IMR-90 (cell line): ENCODE results near the gene SSBP3. TPM values are rescaled to one million over a fixed set of nuclear protein-coding genes. Genes with fewer than 3 reads are reported as not detected.

Experiments
- ATAC-seq: fragments of 200-7000 bp; cut with Tn5 transposase; 2 replicates; pipeline ENCODE4 v1.9.1; 2020; ENCODE audit warnings: low read depth, mild to moderate bottlenecking, moderate library complexity
- BruUV-seq: library from RNA; stranded (reverse); fragments of 400-500 nt; replicated peaks from 2 replicates; lab custom pipeline; 2021; lab: Mats Ljungman, UMichigan
- CTCF ChIA-PET: fragments of 300-600 bp; formaldehyde crosslinking; extraction: SDS; loops from one replicate; lab custom pipeline; 2021; ENCODE audit warnings: antibody characterized with exemption; lab: Yijun Ruan, JAX
- POLR2A ChIA-PET: fragments of 300-600 bp; sonication (Branson Sonifier 250); formaldehyde crosslinking; loops from one replicate; lab custom pipeline; 2022; ENCODE audit warnings: antibody characterized with exemption; ENCODE audit not compliant: unreplicated experiment; lab: Charles Lee
- DNase-seq: peaks from one replicate; pipeline ENCODE4 v3.0.0; 2013
- H2AFZ ChIP-seq: replicated peaks from 2 replicates; pipeline ENCODE3; 2013; ENCODE audit warnings: low read length, mild to moderate bottlenecking; ENCODE audit not compliant: poor library complexity
- H2AK5ac ChIP-seq: 2 replicates; pipeline ENCODE4 v1.6.1; 2013; ENCODE audit warnings: low read depth, low read length, inconsistent platforms
- H2AK9ac ChIP-seq: replicated peaks from 2 replicates; pipeline ENCODE3; 2013; ENCODE audit warnings: mild to moderate bottlenecking, low read depth, low read length, moderate library complexity; ENCODE audit not compliant: poor library complexity
- H2BK120ac ChIP-seq: 2 replicates; pipeline ENCODE4 v1.6.1; 2013; ENCODE audit warnings: low read depth, low read length, inconsistent platforms
- H2BK15ac ChIP-seq: 3 replicates; pipeline ENCODE4 v1.6.1; 2013; ENCODE audit warnings: low read depth, low read length, inconsistent platforms
- H2BK20ac ChIP-seq: 2 replicates; pipeline ENCODE4 v1.6.1; 2013; ENCODE audit warnings: low read depth, mild to moderate bottlenecking, inconsistent platforms, low read length, moderate library complexity
- H2BK5ac ChIP-seq: 2 replicates; pipeline ENCODE4 v1.6.1; 2013; ENCODE audit warnings: mild to moderate bottlenecking, low read depth, low read length, inconsistent platforms; ENCODE audit not compliant: poor library complexity, severe bottlenecking
- H3K14ac ChIP-seq: replicated peaks from 2 replicates; pipeline ENCODE4 v1.6.1; 2013; ENCODE audit warnings: low read depth, low read length, inconsistent platforms
- H3K18ac ChIP-seq: 2 replicates; pipeline ENCODE4 v1.6.1; 2013; ENCODE audit warnings: low read depth, low read length, control low read depth
- H3K23ac ChIP-seq: 2 replicates; pipeline ENCODE4 v1.6.1; 2013; ENCODE audit warnings: low read depth, low read length, inconsistent platforms
- H3K27ac ChIP-seq: 2 replicates; pipeline ENCODE4 v1.5.1; 2013; ENCODE audit warnings: mild to moderate bottlenecking, control low read depth, low read length; ENCODE audit not compliant: insufficient read depth
- H3K27me3 ChIP-seq: 2 replicates; pipeline ENCODE4 v1.6.1; 2013; ENCODE audit warnings: low read length; ENCODE audit not compliant: control insufficient read depth, insufficient read depth
- H3K36me3 ChIP-seq: 2 replicates; pipeline ENCODE4 v1.6.1; 2013; ENCODE audit warnings: low read length, mixed read lengths; ENCODE audit not compliant: control insufficient read depth, insufficient read depth
- H3K4ac ChIP-seq: 2 replicates; pipeline ENCODE4 v1.6.1; 2013; ENCODE audit warnings: low read depth, low read length, inconsistent platforms
- H3K4me1 ChIP-seq: 2 replicates; pipeline ENCODE4 v1.6.1; 2013; ENCODE audit warnings: low read length, mixed read lengths; ENCODE audit not compliant: control insufficient read depth, insufficient read depth
- H3K4me2 ChIP-seq: 2 replicates; pipeline ENCODE4 v1.6.1; 2013; ENCODE audit warnings: low read depth, mild to moderate bottlenecking, control low read depth, low read length, moderate library complexity
- H3K4me3 ChIP-seq: 2 replicates; pipeline ENCODE4 v1.5.1; 2013; ENCODE audit warnings: low read depth, mild to moderate bottlenecking, control low read depth, low read length, moderate library complexity; ENCODE audit not compliant: insufficient read depth
- H3K56ac ChIP-seq: 2 replicates; pipeline ENCODE4 v1.6.1; 2013; ENCODE audit warnings: low read length, inconsistent platforms; ENCODE audit not compliant: insufficient read depth; ENCODE audit errors: extremely low read depth
- H3K79me1 ChIP-seq, 2 experiments: 2 replicates each; pipeline ENCODE4 v1.6.1; 2013; ENCODE audit warnings: low read length in 2 of 2, inconsistent platforms in 1 of 2, low read depth in 1 of 2
- H3K9ac ChIP-seq: 2 replicates; pipeline ENCODE4 v1.6.1; 2013; ENCODE audit warnings: low read depth, low read length, control low read depth
- H3K9me1 ChIP-seq: 2 replicates; pipeline ENCODE4 v1.6.1; 2013; ENCODE audit warnings: low read length, inconsistent platforms; ENCODE audit not compliant: insufficient read depth
- H3K9me3 ChIP-seq: 2 replicates; pipeline ENCODE4 v1.6.1; 2013; ENCODE audit warnings: low read length; ENCODE audit not compliant: control insufficient read depth, insufficient read depth
- H4K20me1 ChIP-seq: 2 replicates; pipeline ENCODE4 v1.6.1; 2013; ENCODE audit warnings: low read length, inconsistent platforms; ENCODE audit not compliant: insufficient read depth
- H4K5ac ChIP-seq: 2 replicates; pipeline ENCODE4 v1.6.1; 2013; ENCODE audit warnings: mild to moderate bottlenecking, low read depth, low read length, control low read depth
- H4K8ac ChIP-seq, 2 experiments: 2 replicates each; pipeline ENCODE4 v1.6.1; 2013; ENCODE audit warnings: low read depth in 2 of 2, low read length in 2 of 2, control low read depth in 1 of 2, inconsistent platforms in 1 of 2
- H4K91ac ChIP-seq: 2 replicates; pipeline ENCODE4 v1.6.1; 2013; ENCODE audit warnings: low read depth, low read length, inconsistent platforms; ENCODE audit not compliant: insufficient read depth
- CEBPB ChIP-seq: IDR thresholded peaks from 2 replicates; pipeline ENCODE4 v1.6.1; 2012; ENCODE audit warnings: low read depth, low read length, improper control_type of control experiment
- MXI1 ChIP-seq: IDR thresholded peaks from 2 replicates; pipeline ENCODE4 v1.6.1; 2012; ENCODE audit warnings: low read depth, mild to moderate bottlenecking, low read length, moderate library complexity, borderline replicate concordance
- NFE2L2 ChIP-seq: fragments of 150-350 bp; IDR thresholded peaks from 2 replicates; pipeline ENCODE4 v1.6.1; 2016; ENCODE audit warnings: low read depth, mild to moderate bottlenecking, low read length
- SMC3 ChIP-seq: fragments of 150-350 bp; IDR thresholded peaks from 2 replicates; pipeline ENCODE4 v1.6.1; 2016; ENCODE audit warnings: low read depth, mild to moderate bottlenecking, antibody characterized with exemption, low read length, moderate library complexity
- WGBS, 2 experiments: methylation state at CpG; one replicate each; pipeline versions ENCODE4 v1.1.5 to v1.1.7; 2013; ENCODE audit warnings: missing lambda C conversion rate in 2 of 2; ENCODE audit not compliant: insufficient read length in 1 of 2; ENCODE audit errors: extremely low coverage in 2 of 2; 5-methylcytosine and 5-hydroxymethylcytosine counted together
- dilution Hi-C: fragments of 300-500 bp; cut with HindIII; formaldehyde crosslinking; loops from one replicate; pipeline ENCODE4 v1.14.3; 2018; ENCODE audit warnings: low sequenced_read_pairs; ENCODE audit not compliant: unreplicated experiment
- in situ Hi-C: fragments of 300-500 bp; cut with MboI; formaldehyde crosslinking; loops from 3 replicates; pipeline ENCODE4 v1.14.3; 2019; ENCODE audit warnings: low sequenced_read_pairs, inconsistent platforms, mixed read lengths
- intact Hi-C: fragments of 100-400 bp; cut with micrococcal nuclease; formaldehyde crosslinking; loops from 2 replicates; pipeline ENCODE4 v1.10.0; 2022
- polyA plus RNA-seq, 3 experiments: library from polyadenylated mRNA; depleted of rRNA; stranded (reverse); fragments of >200 nt; gene quantifications; 2 replicates each; pipeline ENCODE4 v1.2.3, GENCODE V29; 2012; ENCODE audit warnings: low replicate concordance in 1 of 3
- total RNA-seq: library from RNA; depleted of rRNA; stranded (reverse); fragments of >200 nt; gene quantifications from 2 replicates; pipeline ENCODE4 v1.2.3, GENCODE V29; 2012
- TF ChIP-seq, protein P1 (sequence below): fragments of 150-350 bp; IDR thresholded peaks from 2 replicates; pipeline ENCODE4 v1.6.1; 2017; ENCODE audit warnings: mild to moderate bottlenecking, antibody characterized with exemption, low read length, low read depth

Gene SSBP3
- total and polyA plus RNA-seq, 2 of the 4 experiments (the other 2 are of a cell fraction), result 10.9 to 39.6 TPM

- Histone ChIP-seq H2BK5ac (no peak overlapping the region), H2BK20ac (no peak overlapping the region), H4K5ac (no peak overlapping the region), H2AK9ac (no peak overlapping the region), H4K91ac (no peak overlapping the region), H2AFZ (no peak overlapping the region), H2AK5ac (no peak overlapping the region), H2BK15ac (no peak overlapping the region), H3K4ac (no peak overlapping the region), H2BK120ac (no peak overlapping the region), H3K9me3 (no peaks in the 10 kb centered on the region), H3K4me3 (no peak overlapping the region), H3K36me3 (peaks cover 26% of the 10 kb centered on the region), H4K20me1 (peaks cover 59% of the 10 kb centered on the region), H3K56ac (no peak overlapping the region), H3K23ac (no peak overlapping the region), H3K9me1 (peaks cover 27% of the 10 kb centered on the region), H3K18ac (no peak overlapping the region), H3K79me1 (peaks cover 44 to 95% of the 10 kb centered on the region in 2 experiments), H3K4me2 (no peak overlapping the region), H3K14ac (no peak overlapping the region), H4K8ac (no peak overlapping the region), H3K27ac (no peak overlapping the region), H3K27me3 (no peaks in the 10 kb centered on the region), H3K4me1 (peaks cover 20% of the 10 kb centered on the region), H3K9ac (no peak overlapping the region)
- no TSS peak for BruUV-seq
- ChIA-PET POLR2A (no interaction called here), CTCF (no interaction called here)
- dilution Hi-C loops, result no loop called here
- no peak for ATAC-seq
- DNase-seq, result no peak
- no peak for TF ChIP-seq MXI1
- no peak for TF ChIP-seq CEBPB
- TF ChIP-seq NFE2L2, result no peak
- TF ChIP-seq SMC3, result no peak
- TF ChIP-seq, protein P1, sequence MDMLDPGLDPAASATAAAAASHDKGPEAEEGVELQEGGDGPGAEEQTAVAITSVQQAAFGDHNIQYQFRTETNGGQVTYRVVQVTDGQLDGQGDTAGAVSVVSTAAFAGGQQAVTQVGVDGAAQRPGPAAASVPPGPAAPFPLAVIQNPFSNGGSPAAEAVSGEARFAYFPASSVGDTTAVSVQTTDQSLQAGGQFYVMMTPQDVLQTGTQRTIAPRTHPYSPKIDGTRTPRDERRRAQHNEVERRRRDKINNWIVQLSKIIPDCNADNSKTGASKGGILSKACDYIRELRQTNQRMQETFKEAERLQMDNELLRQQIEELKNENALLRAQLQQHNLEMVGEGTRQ, result no peak
- in situ Hi-C loops, result no loop called here
- intact Hi-C loops, result no loop called here
- no CpG with 5 or more reads among the region's 8 CpGs for WGBS, 2 experiments
Observed at GRCh38 chr1:54375712-54376429, 30.3 kb downstream of the SSBP3 start.
